GM12878 (cell line): ENCODE data around the gene FALEC. TPM values are rescaled to one million over a fixed set of nuclear protein-coding genes. Genes with fewer than 3 reads are reported as not detected.

Source experiments
- ATAC-seq: fragments of 200-7000 bp; cut with Tn5 transposase; 3 replicates; pipeline ENCODE4 v1.9.1; 2020; ENCODE audit warnings: mild to moderate bottlenecking, moderate library complexity
- BruUV-seq: library from RNA; stranded (reverse); fragments of 400-500 nt; replicated peaks from 2 replicates; lab custom pipeline; 2021; lab: Mats Ljungman, UMichigan
- CTCF ChIA-PET: fragments of 300-600 bp; sonication (Branson Sonifier 250); formaldehyde crosslinking; extraction: SDS; loops from one replicate; lab custom pipeline; 2021; ENCODE audit warnings: inconsistent platforms; lab: Yijun Ruan, JAX
- POLR2A ChIA-PET: fragments of 350-600 bp; formaldehyde crosslinking; extraction: SDS; loops from one replicate; lab custom pipeline; 2021; ENCODE audit warnings: inconsistent platforms; lab: Charles Lee
- RAD21 ChIA-PET: fragments of 300-600 bp; sonication (Branson Sonifier 250); formaldehyde crosslinking; loops from one replicate; lab custom pipeline; 2023; ENCODE audit warnings: antibody characterized with exemption; ENCODE audit not compliant: unreplicated experiment; lab: Charles Lee
- SMC1A ChIA-PET: fragments of 300-600 bp; sonication (Branson Sonifier 250); formaldehyde crosslinking; loops from one replicate; lab custom pipeline; 2023; ENCODE audit not compliant: unreplicated experiment, uncharacterized antibody; lab: Charles Lee
- DNase-seq: peaks from one replicate; pipeline ENCODE4 v3.0.0-alpha.2; 2011; ENCODE audit warnings: low read depth, low spot score
- FAIRE-seq: peaks from 3 replicates; lab custom pipeline; 2011; peaks lifted over from hg19 to GRCh38; lab: Jason Lieb, UNC
- H2AFZ ChIP-seq: 2 replicates; pipeline ENCODE4 v1.6.0; 2011; ENCODE audit warnings: low read depth, low read length, control low read depth; ENCODE audit not compliant: control insufficient read depth
- H3K27ac ChIP-seq: 2 replicates; pipeline ENCODE4 v1.5.1; 2011; ENCODE audit warnings: control low read depth; ENCODE audit not compliant: control insufficient read depth, insufficient read depth
- H3K27me3 ChIP-seq, 2 experiments: replicated peaks in 1 of 2; 2 replicates each; pipeline versions ENCODE4 v1.6.0 to v1.6.1; 2011; ENCODE audit warnings: low read length in 1 of 2; ENCODE audit not compliant: control insufficient read depth in 2 of 2, insufficient read depth in 2 of 2
- H3K36me3 ChIP-seq, 2 experiments: 2 replicates each; pipeline ENCODE4 v1.5.1; 2011; ENCODE audit warnings: low read length in 1 of 2; ENCODE audit not compliant: control insufficient read depth in 2 of 2, insufficient read depth in 2 of 2
- H3K4me1 ChIP-seq: 2 replicates; pipeline ENCODE4 v1.6.1; 2011; ENCODE audit warnings: mild to moderate bottlenecking, low read length, moderate library complexity, mixed read lengths; ENCODE audit not compliant: control insufficient read depth, insufficient read depth
- H3K4me2 ChIP-seq: 2 replicates; pipeline ENCODE4 v1.6.0; 2011; ENCODE audit warnings: control low read depth; ENCODE audit not compliant: control insufficient read depth, insufficient read depth
- H3K4me3 ChIP-seq: fragments of 200-600 bp; sonication (generic); 2 replicates; pipeline ENCODE4 v1.5.1; 2016
- H3K79me2 ChIP-seq: 2 replicates; pipeline ENCODE4 v1.6.0; 2011; ENCODE audit warnings: low read length; ENCODE audit not compliant: control insufficient read depth, insufficient read depth
- H3K9ac ChIP-seq: 2 replicates; pipeline ENCODE4 v1.8.0; 2011; ENCODE audit warnings: low read length, control low read depth, mixed read lengths; ENCODE audit not compliant: control insufficient read depth, insufficient read depth
- H3K9me3 ChIP-seq: replicated peaks from 3 replicates; pipeline ENCODE4 v1.5.1; 2011; ENCODE audit warnings: mild to moderate bottlenecking, low read length; ENCODE audit not compliant: control insufficient read depth, insufficient read depth
- H4K20me1 ChIP-seq: 2 replicates; pipeline ENCODE4 v1.6.0; 2011; ENCODE audit not compliant: control insufficient read depth, insufficient read depth
- CHD2 ChIP-seq: IDR thresholded peaks from 2 replicates; pipeline ENCODE4 v1.6.1; 2011; ENCODE audit warnings: low read depth, low read length, improper control_type of control experiment, borderline replicate concordance
- HDGF ChIP-seq: fragments of 450-650 bp; IDR thresholded peaks from 2 replicates; pipeline ENCODE4 v1.6.1; 2016; ENCODE audit warnings: antibody characterized with exemption
- NKRF ChIP-seq: fragments of 450-650 bp; conservative IDR thresholded peaks from 2 replicates; pipeline ENCODE4 v1.6.1; 2017; ENCODE audit warnings: mild to moderate bottlenecking, moderate library complexity
- PAX8 ChIP-seq: fragments of 450-650 bp; IDR thresholded peaks from 2 replicates; pipeline ENCODE4 v1.6.1; 2017; ENCODE audit warnings: mild to moderate bottlenecking, moderate library complexity
- PKNOX1 ChIP-seq: fragments of 450-650 bp; IDR thresholded peaks from 2 replicates; pipeline ENCODE4 v1.6.1; 2016; ENCODE audit warnings: mild to moderate bottlenecking
- POLR2AphosphoS2 ChIP-seq: IDR thresholded peaks from 2 replicates; pipeline ENCODE4 v1.6.1; 2011; ENCODE audit warnings: low read depth, mild to moderate bottlenecking, low read length, improper control_type of control experiment, moderate library complexity
- POLR2AphosphoS5 ChIP-seq: IDR thresholded peaks from 2 replicates; pipeline ENCODE4 v1.6.1; 2011; ENCODE audit warnings: mild to moderate bottlenecking, low read length, inconsistent platforms
- RELA ChIP-seq: fragments of 450-650 bp; IDR thresholded peaks from 2 replicates; pipeline ENCODE4 v1.8.0; 2014; ENCODE audit warnings: borderline replicate concordance; ENCODE audit not compliant: partially characterized antibody
- SMARCA5 ChIP-seq: fragments of 450-650 bp; IDR thresholded peaks from 2 replicates; pipeline ENCODE4 v1.6.1; 2017; ENCODE audit warnings: mild to moderate bottlenecking
- ZBTB40 ChIP-seq: fragments of 450-650 bp; IDR thresholded peaks from 2 replicates; pipeline ENCODE4 v1.6.1; 2016; ENCODE audit warnings: mild to moderate bottlenecking, moderate library complexity, borderline replicate concordance
- WGBS: methylation state at CpG from one replicate; pipeline ENCODE4 v1.1.6; 2016; ENCODE audit warnings: low lambda C conversion rate; ENCODE audit not compliant: insufficient replicate concordance, insufficient coverage; ENCODE audit errors: missing lambda C conversion rate; 5-methylcytosine and 5-hydroxymethylcytosine counted together
- in situ Hi-C: fragments of 300-500 bp; cut with MboI; formaldehyde crosslinking; loops from 9 replicates; pipeline ENCODE4 v1.14.3; 2018; ENCODE audit warnings: mixed read lengths
- intact Hi-C: fragments of 100-400 bp; cut with micrococcal nuclease; formaldehyde crosslinking; loops from one replicate; pipeline ENCODE4 v1.14.2; 2022; ENCODE audit not compliant: unreplicated experiment
- polyA plus RNA-seq, 11 experiments: library from polyadenylated mRNA; depleted of rRNA in 4 of 11; unstranded in 6 of 11; stranded (reverse) in 5 of 11; fragments of >200 nt; fragmentation: Nextera tagmentation in 4 of 11; fragmentation: Illumina TruSeq in 1 of 11; extraction: Ambion mirVana in 4 of 11; extraction: Trizol in 1 of 11; gene quantifications; 1 replicate in 1 of 11; 2 replicates in 10 of 11; pipeline versions ENCODE4 v1.2.1 to v1.2.3, GENCODE V29; 2011 to 2016; ENCODE audit warnings: inconsistent platforms in 2 of 11, missing spikeins in 2 of 11, low read depth in 1 of 11
- total RNA-seq, 4 experiments: library from RNA; depleted of rRNA in 3 of 4; stranded (reverse); fragments of >200 nt in 3 of 4; fragmentation: Illumina TruSeq in 1 of 4; extraction: Trizol in 1 of 4; gene quantifications; 2 replicates each; pipeline versions ENCODE4 v1.2.1 to v1.2.3, GENCODE V29; 2013 to 2021

FALEC gene
- total and polyA plus RNA-seq, 10 of the 15 experiments (the other 5 are each of a cell fraction or from before 2014, with no cell fraction given) = 0.21 to 0.71 (median 0.32) TPM; not detected in 3

- 59% methylated on average over 12 of the region's 12 CpGs for WGBS
- H3K4me1 ChIP-seq = peaks cover 64% of the 10 kb centered on the region
- DNase-seq (no peak), FAIRE-seq (no peak), ATAC-seq (no peak)
- H4K20me1 ChIP-seq = no peaks in the 10 kb centered on the region
- BruUV-seq = no TSS peak
- intact Hi-C loops = no loop called here
- no peak overlapping the region for H2AFZ ChIP-seq
- peaks cover 62% of the 10 kb centered on the region for H3K79me2 ChIP-seq
- H3K4me2 ChIP-seq = peak overlapping the region; percentile 96
- SMC1A ChIA-PET = interaction anchor here (1.0 to 12.5 kb wide), 8 partner anchors 10 to 440 kb away, joined by 3 to 388 read pairs (median 4); partner anchors contain the start of genes CTSS, ENSA, GOLPH3L and MCL1
- in situ Hi-C loops = loop anchor here (5.0 kb wide), 1 partner anchor 46 kb away; no protein-coding TSS in a partner anchor
- 0 out of 4 replicates have a peak, but pooled peaks cover 0 to 2% of the 10 kb centered on the region in 2 experiments for H3K36me3 ChIP-seq
- H3K9me3 ChIP-seq = no peaks in the 10 kb centered on the region
- POLR2A ChIA-PET = interaction anchor here (1.3 to 11.4 kb wide), 8 partner anchors 10 to 130 kb away, joined by 3 to 324 read pairs (median 10); partner anchors contain the start of genes ENSA, GOLPH3L and MCL1
- peak overlapping the region; percentile 77; the same call in 1 of the 2 replicates for H3K9ac ChIP-seq
- TF ChIP-seq RELA (no peak), POLR2AphosphoS2 (no peak), POLR2AphosphoS5 (peak; percentile 6; the same call in 1 of the 2 replicates), ZBTB40 (no peak), HDGF (peak; percentile 70; the same call in 1 of the 2 replicates), NKRF (peak; percentile 20; the same call in 1 of the 2 replicates), PKNOX1 (no peak), CHD2 (0 out of 2 replicates have a peak, but pooled peaks have one; percentile 3), SMARCA5 (peak; percentile 81), PAX8 (no peak)
- peak overlapping the region; percentile 98 for H3K27ac ChIP-seq
- CTCF ChIA-PET = interaction anchor here (0.9 to 13.7 kb wide), 6 partner anchors 9 to 127 kb away, joined by 3 to 390 read pairs (median 4); partner anchors contain the start of genes ENSA and MCL1
- H3K4me3 ChIP-seq = peak overlapping the region; percentile 47; the same call in 1 of the 2 replicates
- no peaks in the 10 kb centered on the region for H3K27me3 ChIP-seq
- RAD21 ChIA-PET = interaction anchor here (1.2 to 12.1 kb wide), 8 partner anchors 10 to 131 kb away, joined by 3 to 387 read pairs (median 10); partner anchors contain the start of genes ENSA and MCL1
Observed at GRCh38 chr1:150566589-150567340, 51.2 kb downstream of the FALEC start.
